ENCODE data around the gene POLN.

The POLN gene

DNA sequence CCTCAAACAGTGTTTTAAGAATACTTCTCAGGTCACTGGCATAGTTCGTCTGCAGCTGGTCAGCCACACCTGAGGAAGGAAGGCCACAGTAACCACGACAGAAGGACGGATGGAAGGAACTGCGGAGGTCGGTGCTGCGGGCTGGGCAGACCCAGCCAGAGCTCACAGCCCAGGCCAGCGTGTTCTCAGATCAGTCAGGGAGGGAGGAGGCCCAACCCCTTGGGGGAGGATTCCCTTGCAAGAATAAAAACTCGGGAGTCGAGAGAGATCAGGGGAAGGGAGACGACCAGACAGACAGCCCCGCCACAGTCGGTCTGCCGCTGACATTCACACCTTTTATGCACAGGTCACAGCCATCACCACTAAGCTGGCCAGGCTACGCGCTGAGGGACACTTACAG lies 31.3 kb upstream of the POLN start:
- TF ChIP-seq POLR2A (IDR thresholded peaks at IDR 0.05; ENCODE audit: extremely low read depth, insufficient read length) (no peak), MYC (IDR thresholded peaks at IDR 0.05; ENCODE audit: low read depth, low read length) (no peak), MAX (IDR thresholded peaks at IDR 0.05; ENCODE audit: low read depth, low read length) (no peak)
- TF ChIP-seq, protein P1, sequence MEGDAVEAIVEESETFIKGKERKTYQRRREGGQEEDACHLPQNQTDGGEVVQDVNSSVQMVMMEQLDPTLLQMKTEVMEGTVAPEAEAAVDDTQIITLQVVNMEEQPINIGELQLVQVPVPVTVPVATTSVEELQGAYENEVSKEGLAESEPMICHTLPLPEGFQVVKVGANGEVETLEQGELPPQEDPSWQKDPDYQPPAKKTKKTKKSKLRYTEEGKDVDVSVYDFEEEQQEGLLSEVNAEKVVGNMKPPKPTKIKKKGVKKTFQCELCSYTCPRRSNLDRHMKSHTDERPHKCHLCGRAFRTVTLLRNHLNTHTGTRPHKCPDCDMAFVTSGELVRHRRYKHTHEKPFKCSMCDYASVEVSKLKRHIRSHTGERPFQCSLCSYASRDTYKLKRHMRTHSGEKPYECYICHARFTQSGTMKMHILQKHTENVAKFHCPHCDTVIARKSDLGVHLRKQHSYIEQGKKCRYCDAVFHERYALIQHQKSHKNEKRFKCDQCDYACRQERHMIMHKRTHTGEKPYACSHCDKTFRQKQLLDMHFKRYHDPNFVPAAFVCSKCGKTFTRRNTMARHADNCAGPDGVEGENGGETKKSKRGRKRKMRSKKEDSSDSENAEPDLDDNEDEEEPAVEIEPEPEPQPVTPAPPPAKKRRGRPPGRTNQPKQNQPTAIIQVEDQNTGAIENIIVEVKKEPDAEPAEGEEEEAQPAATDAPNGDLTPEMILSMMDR (IDR thresholded peaks at IDR 0.05; ENCODE audit: low read depth, low read length) = no peak
- no peak for DNase-seq (ENCODE audit: low read depth)

GRCh38 chr4:2272828-2273120 lies 30.9 kb upstream of the POLN start:
- H3K4me3 ChIP-seq (ENCODE audit: low read depth, low read length) = no peak overlapping the region
- no peak for DNase-seq (ENCODE audit: low read depth)
- TF ChIP-seq, protein P1 (IDR thresholded peaks at IDR 0.05; ENCODE audit: low read depth, low read length) = no peak
- no peak for TF ChIP-seq POLR2A (IDR thresholded peaks at IDR 0.05; ENCODE audit: extremely low read depth, insufficient read length)
- TF ChIP-seq MAX (IDR thresholded peaks at IDR 0.05; ENCODE audit: low read depth, low read length) = no peak
- TF ChIP-seq MYC (IDR thresholded peaks at IDR 0.05; ENCODE audit: low read depth, low read length) = no peak

More for the DNA sequence above, 31.3 kb upstream of the POLN start:
- H3K4me3 ChIP-seq (ENCODE audit: low read depth, low read length) = no peak overlapping the region

GRCh38 chr4:2272026-2272827 lies 30.3 kb upstream of the POLN start:
- TF ChIP-seq, protein P1 (IDR thresholded peaks at IDR 0.05; ENCODE audit: low read depth, low read length) = no peak
- TF ChIP-seq MAX (IDR thresholded peaks at IDR 0.05; ENCODE audit: low read depth, low read length) (0 out of 2 replicates have a peak, but pooled peaks have one; percentile 14), MYC (IDR thresholded peaks at IDR 0.05; ENCODE audit: low read depth, low read length) (no peak), POLR2A (IDR thresholded peaks at IDR 0.05; ENCODE audit: extremely low read depth, insufficient read length) (no peak)
- no peak for DNase-seq (ENCODE audit: low read depth)
- no peak overlapping the region for H3K4me3 ChIP-seq (ENCODE audit: low read depth, low read length)

GRCh38 chr4:2271279-2272025 lies 29.5 kb upstream of the POLN start:
- no peak for DNase-seq (ENCODE audit: low read depth)

GRCh38 chr4:2270341-2271165 lies 28.6 kb upstream of the POLN start:
- TF ChIP-seq MAX (IDR thresholded peaks at IDR 0.05; ENCODE audit: low read depth, low read length) (no peak), POLR2A (IDR thresholded peaks at IDR 0.05; ENCODE audit: extremely low read depth, insufficient read length) (no peak), MYC (IDR thresholded peaks at IDR 0.05; ENCODE audit: low read depth, low read length) (no peak)
- TF ChIP-seq, protein P1 (IDR thresholded peaks at IDR 0.05; ENCODE audit: low read depth, low read length) = no peak
- no peak for DNase-seq (ENCODE audit: low read depth)
- no peak overlapping the region for H3K4me3 ChIP-seq (ENCODE audit: low read depth, low read length)

More at GRCh38 chr4:2271279-2272025, 29.5 kb upstream of the POLN start:
- TF ChIP-seq POLR2A (IDR thresholded peaks at IDR 0.05; ENCODE audit: extremely low read depth, insufficient read length) (no peak), MYC (IDR thresholded peaks at IDR 0.05; ENCODE audit: low read depth, low read length) (no peak)
- no peak overlapping the region for H3K4me3 ChIP-seq (ENCODE audit: low read depth, low read length)
